ENCODE results near the gene KAT2B.

GRCh38 chr3:20056725-20057611 lies 16.7 kb downstream of the KAT2B start:
- TF ChIP-seq CTCF (IDR thresholded peaks at IDR 0.05) (no peak), ZFX (IDR thresholded peaks at IDR 0.05; ENCODE audit: borderline replicate concordance) (no peak)
